Kidney tubule cell (primary cell): ENCODE measurements around the gene LIX1L.

ENCODE experiments used
- DNase-seq: peaks from one replicate; pipeline ENCODE4 v3.0.0-alpha.2; 2018; ENCODE audit warnings: low spot score

The LIX1L gene

GRCh38 chr1:145957443-145958319 lies at the start of gene LIX1L:
TSS of gene LIX1L (minus strand) at chr1:145958017. CDS start at chr1:145957927, 90 bp downstream.
- peak; percentile 95 for DNase-seq

GRCh38 chr1:146001709-146002108 lies 43.9 kb upstream of the LIX1L start:
- no peak for DNase-seq

GRCh38 chr1:145999321-146000024 lies 41.7 kb upstream of the LIX1L start:
- no peak for DNase-seq

GRCh38 chr1:145997718-145998023 lies 39.9 kb upstream of the LIX1L start:
- DNase-seq, result no peak

GRCh38 chr1:145997016-145997717 lies 39.4 kb upstream of the LIX1L start:
- peak; percentile 36 for DNase-seq

GRCh38 chr1:145996433-145997015 lies 38.7 kb upstream of the LIX1L start, which contains the start of gene TXNIP:
TSS of gene TXNIP (minus strand) at chr1:145996579. CDS start at chr1:145996266, 313 bp downstream.
- peak; percentile 98 for DNase-seq

GRCh38 chr1:145995964-145996432 lies 38.2 kb upstream of the LIX1L start:
- no peak for DNase-seq

- no peak for DNase-seq
Observed at GRCh38 chr1:145995148-145995881, 37.5 kb upstream of the LIX1L start.

GRCh38 chr1:145994391-145995120 lies 36.7 kb upstream of the LIX1L start:
- peak; percentile 41 for DNase-seq

GRCh38 chr1:145993618-145994390 lies 36.0 kb upstream of the LIX1L start:
- no peak for DNase-seq

- DNase-seq, result no peak
Observed at GRCh38 chr1:145992958-145993617, 35.3 kb upstream of the LIX1L start.

- DNase-seq, result no peak
Observed at GRCh38 chr1:145992502-145992936, 34.7 kb upstream of the LIX1L start.

GRCh38 chr1:145991735-145992412 lies 34.1 kb upstream of the LIX1L start:
- DNase-seq, result no peak

GRCh38 chr1:145990249-145990855 lies 32.5 kb upstream of the LIX1L start:
- DNase-seq, result no peak

GRCh38 chr1:145988773-145989172 lies 31.0 kb upstream of the LIX1L start:
- DNase-seq, result no peak

- no peak for DNase-seq
Observed at GRCh38 chr1:145987926-145988325, 30.1 kb upstream of the LIX1L start.

GRCh38 chr1:145986551-145986950 lies 28.7 kb upstream of the LIX1L start:
- DNase-seq, result no peak
